Measurements from ENCODE around the gene PLK1.

Gene PLK1

DNA sequence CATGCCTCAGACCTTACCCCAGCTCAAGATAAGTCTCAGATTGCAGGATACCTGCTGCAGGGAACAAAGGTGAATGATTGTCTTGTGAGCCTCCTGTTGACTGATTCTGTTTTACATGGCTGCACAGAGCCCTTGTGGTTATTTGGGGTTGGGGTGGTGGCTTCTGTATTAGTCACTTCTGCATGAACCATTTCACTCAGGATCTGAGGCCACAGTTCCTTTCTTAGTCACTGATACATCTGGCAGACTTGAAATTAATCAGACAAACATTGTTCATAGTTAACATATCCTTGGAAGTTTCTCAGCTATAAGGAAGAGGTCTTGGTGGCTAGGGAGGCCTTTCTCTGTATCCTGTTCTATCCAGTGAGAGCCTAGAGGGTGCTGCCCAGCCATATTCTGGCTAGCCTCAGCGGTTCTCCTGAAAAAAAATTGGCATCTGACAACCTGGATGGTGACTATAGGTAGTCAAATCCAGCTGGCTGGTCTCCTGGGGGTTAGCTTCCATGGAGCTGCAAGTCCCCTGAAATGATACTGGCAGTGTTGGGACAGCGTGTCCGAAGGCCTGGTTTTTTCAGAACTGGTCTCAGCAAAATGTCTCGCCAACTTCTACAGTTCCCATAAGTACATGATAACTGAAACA, 8.4 kb upstream of the PLK1 start:
- no peak for TF ChIP-seq PPARA (CRISPR knock-in tag; IDR thresholded peaks at IDR 0.05; ENCODE audit: borderline replicate concordance)
- TF ChIP-seq, protein P1, sequence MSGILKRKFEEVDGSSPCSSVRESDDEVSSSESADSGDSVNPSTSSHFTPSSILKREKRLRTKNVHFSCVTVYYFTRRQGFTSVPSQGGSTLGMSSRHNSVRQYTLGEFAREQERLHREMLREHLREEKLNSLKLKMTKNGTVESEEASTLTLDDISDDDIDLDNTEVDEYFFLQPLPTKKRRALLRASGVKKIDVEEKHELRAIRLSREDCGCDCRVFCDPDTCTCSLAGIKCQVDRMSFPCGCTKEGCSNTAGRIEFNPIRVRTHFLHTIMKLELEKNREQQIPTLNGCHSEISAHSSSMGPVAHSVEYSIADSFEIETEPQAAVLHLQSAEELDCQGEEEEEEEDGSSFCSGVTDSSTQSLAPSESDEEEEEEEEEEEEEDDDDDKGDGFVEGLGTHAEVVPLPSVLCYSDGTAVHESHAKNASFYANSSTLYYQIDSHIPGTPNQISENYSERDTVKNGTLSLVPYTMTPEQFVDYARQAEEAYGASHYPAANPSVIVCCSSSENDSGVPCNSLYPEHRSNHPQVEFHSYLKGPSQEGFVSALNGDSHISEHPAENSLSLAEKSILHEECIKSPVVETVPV (CRISPR knock-in tag; IDR thresholded peaks at IDR 0.05), result no peak
- no peak for TF ChIP-seq BACH2 (CRISPR knock-in tag; IDR thresholded peaks at IDR 0.05; ENCODE audit: borderline replicate concordance)
- no peak for TF ChIP-seq GLIS3 (CRISPR knock-in tag; IDR thresholded peaks at IDR 0.05)
- TF ChIP-seq SNAI2 (CRISPR knock-in tag; IDR thresholded peaks at IDR 0.05), result no peak
- TF ChIP-seq ZNF565 (CRISPR knock-in tag; conservative IDR thresholded peaks at IDR 0.05; ENCODE audit: low read depth), result no peak
- no peak for TF ChIP-seq CREB5 (CRISPR knock-in tag; IDR thresholded peaks at IDR 0.05; ENCODE audit: low read depth)
- no peak for TF ChIP-seq ZNF70 (CRISPR knock-in tag; IDR thresholded peaks at IDR 0.05)
- no peak for TF ChIP-seq ZNF8 (CRISPR knock-in tag; IDR thresholded peaks at IDR 0.05)
- TF ChIP-seq ZFP3 (CRISPR knock-in tag; IDR thresholded peaks at IDR 0.05), result no peak
- TF ChIP-seq TSHZ2 (CRISPR knock-in tag; IDR thresholded peaks at IDR 0.05), result no peak
- peak; percentile 76 for ATAC-seq

GRCh38 chr16:23673971-23674614, 4.6 kb upstream of the PLK1 start:
- no peak for TF ChIP-seq ZNF565 (CRISPR knock-in tag; conservative IDR thresholded peaks at IDR 0.05; ENCODE audit: low read depth)
- TF ChIP-seq ARNTL (CRISPR knock-in tag; IDR thresholded peaks at IDR 0.05; ENCODE audit: borderline replicate concordance, low read depth), result no peak
- no peak for TF ChIP-seq PATZ1 (CRISPR knock-in tag; IDR thresholded peaks at IDR 0.05; ENCODE audit: borderline replicate concordance)
- TF ChIP-seq CSDC2 (CRISPR knock-in tag; IDR thresholded peaks at IDR 0.05), result no peak
- TF ChIP-seq, protein P2, sequence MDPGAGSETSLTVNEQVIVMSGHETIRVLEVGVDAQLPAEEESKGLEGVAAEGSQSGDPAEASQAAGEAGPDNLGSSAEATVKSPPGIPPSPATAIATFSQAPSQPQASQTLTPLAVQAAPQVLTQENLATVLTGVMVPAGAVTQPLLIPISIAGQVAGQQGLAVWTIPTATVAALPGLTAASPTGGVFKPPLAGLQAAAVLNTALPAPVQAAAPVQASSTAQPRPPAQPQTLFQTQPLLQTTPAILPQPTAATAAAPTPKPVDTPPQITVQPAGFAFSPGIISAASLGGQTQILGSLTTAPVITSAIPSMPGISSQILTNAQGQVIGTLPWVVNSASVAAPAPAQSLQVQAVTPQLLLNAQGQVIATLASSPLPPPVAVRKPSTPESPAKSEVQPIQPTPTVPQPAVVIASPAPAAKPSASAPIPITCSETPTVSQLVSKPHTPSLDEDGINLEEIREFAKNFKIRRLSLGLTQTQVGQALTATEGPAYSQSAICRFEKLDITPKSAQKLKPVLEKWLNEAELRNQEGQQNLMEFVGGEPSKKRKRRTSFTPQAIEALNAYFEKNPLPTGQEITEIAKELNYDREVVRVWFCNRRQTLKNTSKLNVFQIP (CRISPR knock-in tag; IDR thresholded peaks at IDR 0.05; ENCODE audit: borderline replicate concordance, low read depth), result no peak
- no peak for TF ChIP-seq ZFP3 (CRISPR knock-in tag; IDR thresholded peaks at IDR 0.05)
- TF ChIP-seq ISL1 (CRISPR knock-in tag; IDR thresholded peaks at IDR 0.05), result no peak
- TF ChIP-seq CREB5 (CRISPR knock-in tag; IDR thresholded peaks at IDR 0.05; ENCODE audit: low read depth), result no peak
- no peak for TF ChIP-seq ZNF70 (CRISPR knock-in tag; IDR thresholded peaks at IDR 0.05)
- TF ChIP-seq ZFP30 (CRISPR knock-in tag; IDR thresholded peaks at IDR 0.05), result no peak
- TF ChIP-seq ZNF8 (CRISPR knock-in tag; IDR thresholded peaks at IDR 0.05), result no peak
- no peak for TF ChIP-seq TCF4 (CRISPR knock-in tag; IDR thresholded peaks at IDR 0.05; ENCODE audit: borderline replicate concordance)
- TF ChIP-seq TOX (CRISPR knock-in tag; IDR thresholded peaks at IDR 0.05; ENCODE audit: borderline replicate concordance), result no peak
- no peak for TF ChIP-seq ESRRG (CRISPR knock-in tag; IDR thresholded peaks at IDR 0.05)
- TF ChIP-seq ZC3H10 (CRISPR knock-in tag; IDR thresholded peaks at IDR 0.05), result no peak
- no peak for ATAC-seq
